H9 (cell line): ENCODE results near the gene GNB3. TPM values are rescaled to one million over a fixed set of nuclear protein-coding genes. Genes with fewer than 3 reads are reported as not detected.

Source experiments
- DNase-seq: peaks from one replicate; pipeline ENCODE4 v3.0.0-alpha.2; 2017
- H2AFZ ChIP-seq: one replicate; pipeline ENCODE4 v1.6.1; 2013; ENCODE audit warnings: mild to moderate bottlenecking, low read length, control low read depth, moderate library complexity
- H2AK5ac ChIP-seq: 2 replicates; pipeline ENCODE4 v1.6.1; 2013; ENCODE audit warnings: low read length, control low read depth, mixed read lengths; ENCODE audit not compliant: insufficient read length
- H2BK120ac ChIP-seq: one replicate; pipeline ENCODE4 v1.6.1; 2013; ENCODE audit warnings: low read depth, mild to moderate bottlenecking, low read length, control low read depth, inconsistent platforms; ENCODE audit not compliant: poor library complexity, severe bottlenecking
- H2BK12ac ChIP-seq: 2 replicates; pipeline ENCODE4 v1.6.1; 2013; ENCODE audit warnings: low read length, control low read depth, mixed read lengths, low read depth; ENCODE audit not compliant: insufficient read length
- H2BK15ac ChIP-seq: 2 replicates; pipeline ENCODE4 v1.6.1; 2013; ENCODE audit warnings: low read depth, low read length, control low read depth
- H2BK20ac ChIP-seq: one replicate; pipeline ENCODE4 v1.6.1; 2013; ENCODE audit warnings: low read depth, mild to moderate bottlenecking, low read length, control low read depth, inconsistent platforms; ENCODE audit not compliant: poor library complexity, severe bottlenecking
- H2BK5ac ChIP-seq: 2 replicates; pipeline ENCODE4 v1.6.1; 2013; ENCODE audit warnings: low read length, control low read depth, mixed read lengths; ENCODE audit not compliant: insufficient read length
- H3K14ac ChIP-seq: 2 replicates; pipeline ENCODE4 v1.6.1; 2013; ENCODE audit warnings: low read length, control low read depth; ENCODE audit not compliant: insufficient read depth
- H3K18ac ChIP-seq: 2 replicates; pipeline ENCODE4 v1.6.1; 2013; ENCODE audit warnings: low read depth, mild to moderate bottlenecking, mixed read lengths, low read length, control low read depth; ENCODE audit not compliant: insufficient read length
- H3K23ac ChIP-seq: 2 replicates; pipeline ENCODE4 v1.6.1; 2013; ENCODE audit warnings: low read length, control low read depth, mixed read lengths, low read depth; ENCODE audit not compliant: insufficient read length
- H3K23me2 ChIP-seq: 2 replicates; pipeline ENCODE4 v1.6.1; 2013; ENCODE audit warnings: low read depth, mild to moderate bottlenecking, mixed read lengths, low read length, control low read depth; ENCODE audit not compliant: insufficient read length, poor library complexity, severe bottlenecking
- H3K27ac ChIP-seq: 2 replicates; pipeline ENCODE4 v1.5.1; 2013; ENCODE audit warnings: low read length, control low read depth, mixed read lengths, low read depth; ENCODE audit not compliant: insufficient read length
- H3K27me3 ChIP-seq: 2 replicates; pipeline ENCODE4 v1.6.1; 2013; ENCODE audit warnings: low read length, control low read depth, inconsistent platforms; ENCODE audit not compliant: insufficient read depth
- H3K4ac ChIP-seq: 2 replicates; pipeline ENCODE4 v1.6.1; 2013; ENCODE audit warnings: low read depth, mild to moderate bottlenecking, control low read depth, inconsistent platforms, low read length, moderate library complexity
- H3K4me1 ChIP-seq: 2 replicates; pipeline ENCODE4 v1.6.1; 2013; ENCODE audit warnings: low read length, control low read depth, inconsistent platforms; ENCODE audit not compliant: insufficient read depth
- H3K4me2 ChIP-seq: 2 replicates; pipeline ENCODE4 v1.6.1; 2013; ENCODE audit warnings: low read length, control low read depth, mixed read lengths; ENCODE audit not compliant: insufficient read length, insufficient read depth
- H3K56ac ChIP-seq: 2 replicates; pipeline ENCODE4 v1.6.1; 2013; ENCODE audit warnings: low read depth, mild to moderate bottlenecking, mixed read lengths, low read length, control low read depth; ENCODE audit not compliant: insufficient read length
- H3K79me1 ChIP-seq: 2 replicates; pipeline ENCODE4 v1.6.1; 2013; ENCODE audit warnings: low read depth, mild to moderate bottlenecking, moderate library complexity, low read length, control low read depth, inconsistent platforms; ENCODE audit not compliant: insufficient read depth, poor library complexity, severe bottlenecking
- H3K79me2 ChIP-seq: 2 replicates; pipeline ENCODE4 v1.6.1; 2013; ENCODE audit warnings: low read length, control low read depth, inconsistent platforms; ENCODE audit not compliant: insufficient read depth
- H3K9ac ChIP-seq: 2 replicates; pipeline ENCODE4 v1.6.1; 2013; ENCODE audit warnings: low read length, control low read depth, mixed read lengths; ENCODE audit not compliant: insufficient read length; ENCODE audit errors: extremely low read depth
- H3K9me3 ChIP-seq: one replicate; pipeline ENCODE4 v1.6.1; 2013; ENCODE audit warnings: low read depth, low read length, inconsistent platforms; ENCODE audit not compliant: control insufficient read depth
- H3T11ph ChIP-seq: one replicate; pipeline ENCODE4 v1.6.1; 2013; ENCODE audit warnings: mild to moderate bottlenecking, low read length, control low read depth, inconsistent platforms
- H4K20me1 ChIP-seq: one replicate; pipeline ENCODE4 v1.6.1; 2013; ENCODE audit not compliant: control insufficient read depth, insufficient read length, insufficient read depth
- H4K5ac ChIP-seq: 2 replicates; pipeline ENCODE4 v1.6.1; 2013; ENCODE audit warnings: low read depth, mild to moderate bottlenecking, mixed read lengths, low read length, control low read depth; ENCODE audit not compliant: insufficient read length
- H4K8ac ChIP-seq: replicated peaks from 2 replicates; pipeline ENCODE4 v1.6.1; 2013; ENCODE audit warnings: low read length, control low read depth, mixed read lengths, low read depth; ENCODE audit not compliant: insufficient read length
- H4K91ac ChIP-seq: 2 replicates; pipeline ENCODE4 v1.6.1; 2013; ENCODE audit warnings: low read depth, mild to moderate bottlenecking, moderate library complexity, mixed read lengths, low read length, control low read depth; ENCODE audit not compliant: insufficient read length
- H3K27ac Mint-ChIP-seq, 3 experiments: 2 replicates in 2 of 3; 3 replicates in 1 of 3; pipeline ENCODE4 v1.8.0; 2020 to 2021; ENCODE audit warnings: mixed read lengths in 3 of 3, mild to moderate bottlenecking in 1 of 3, moderate library complexity in 1 of 3
- H3K27me3 Mint-ChIP-seq: 2 replicates; pipeline ENCODE4 v1.8.0; 2021; ENCODE audit warnings: low read depth, mild to moderate bottlenecking, moderate library complexity, mixed read lengths
- H3K36me3 Mint-ChIP-seq, 3 experiments: 2 replicates in 2 of 3; 3 replicates in 1 of 3; pipeline ENCODE4 v1.8.0; 2020 to 2021; ENCODE audit warnings: low read depth in 3 of 3, mixed read lengths in 3 of 3; ENCODE audit not compliant: insufficient read depth in 1 of 3
- H3K4me1 Mint-ChIP-seq, 2 experiments: 2 replicates each; pipeline ENCODE4 v1.8.0; 2020; ENCODE audit warnings: mixed read lengths in 2 of 2
- H3K4me3 Mint-ChIP-seq, 2 experiments: 2 replicates in 1 of 2; 3 replicates in 1 of 2; pipeline ENCODE4 v1.8.0; 2020 to 2021; ENCODE audit warnings: mild to moderate bottlenecking in 2 of 2, mixed read lengths in 2 of 2, moderate library complexity in 1 of 2
- H3K9me3 Mint-ChIP-seq, 2 experiments: 2 replicates in 1 of 2; 3 replicates in 1 of 2; pipeline ENCODE4 v1.8.0; 2020; ENCODE audit warnings: mild to moderate bottlenecking in 2 of 2, mixed read lengths in 2 of 2, moderate library complexity in 1 of 2
- CTCF ChIP-seq: fragments of 200-600 bp; sonication (generic); conservative IDR thresholded peaks from 3 replicates; pipeline ENCODE4 v1.8.0; 2021; ENCODE audit warnings: antibody characterized with exemption, mild to moderate bottlenecking
- WGBS: extraction: QIAGEN DNeasy Blood & Tissue Kit; methylation state at CpG from one replicate; pipeline ENCODE4 v1.1.7; 2013; ENCODE audit warnings: missing lambda C conversion rate, low lambda C conversion rate, mixed read lengths; ENCODE audit not compliant: insufficient read length; ENCODE audit errors: extremely low coverage; 5-methylcytosine and 5-hydroxymethylcytosine counted together
- total RNA-seq: library from RNA; stranded (reverse); gene quantifications from 2 replicates; pipeline ENCODE4 v1.2.1, GENCODE V29; 2021

GNB3 gene
- total RNA-seq, 1 experiment from 2014 or later, result 17.3 TPM

DNA sequence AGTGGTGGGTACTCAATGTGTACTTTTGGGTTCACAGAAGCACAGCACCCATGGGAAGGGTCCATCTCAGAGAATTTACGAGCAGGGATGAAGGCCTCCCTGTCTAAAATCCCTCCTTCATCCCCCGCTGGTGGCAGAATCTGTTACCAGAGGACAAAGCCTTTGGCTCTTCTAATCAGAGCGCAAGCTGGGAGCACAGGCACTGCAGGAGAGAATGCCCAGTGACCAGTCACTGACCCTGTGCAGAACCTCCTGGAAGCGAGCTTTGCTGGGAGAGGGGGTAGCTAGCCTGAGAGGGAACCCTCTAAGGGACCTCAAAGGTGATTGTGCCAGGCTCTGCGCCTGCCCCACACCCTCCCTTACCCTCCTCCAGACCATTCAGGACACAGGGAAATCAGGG lies 20.6 kb upstream of the GNB3 start:
- H2AK5ac ChIP-seq, result no peak overlapping the region
- H2BK5ac ChIP-seq, result no peak overlapping the region
- H4K91ac ChIP-seq, result no peak overlapping the region
- no peaks in the 10 kb centered on the region for H3K9me3 ChIP-seq
- Mint-ChIP-seq H3K27ac (no peak overlapping the region; a peak in 1 of 7 replicates), H3K36me3 (peaks cover 8 to 12% (median 10%) of the 10 kb centered on the region in 3 experiments; a peak in 6 of 7 replicates), H3K9me3 (peaks cover 0 to 2% of the 10 kb centered on the region in 2 experiments; a peak in 1 of 5 replicates), H3K4me1 (peaks cover 59 to 62% of the 10 kb centered on the region in 2 experiments), H3K27me3 (peaks cover 66% of the 10 kb centered on the region), H3K4me3 (peak overlapping the region in 1 of 2 experiments; percentile 85; a peak in 2 of 5 replicates)
- H3K79me1 ChIP-seq, result no peaks in the 10 kb centered on the region
- no peak overlapping the region for H3K23ac ChIP-seq
- TF ChIP-seq CTCF, result no peak
- peaks cover 8% of the 10 kb centered on the region for H3K23me2 ChIP-seq
- H3K79me2 ChIP-seq, result no peaks in the 10 kb centered on the region
- no peak overlapping the region for H4K8ac ChIP-seq
- H3K4me1 ChIP-seq, result peaks cover 7% of the 10 kb centered on the region; the same call in 1 of the 2 replicates
- no peak overlapping the region for H3K56ac ChIP-seq
- H3K14ac ChIP-seq, result no peak overlapping the region
- peaks cover 4% of the 10 kb centered on the region; the same call in 1 of the 2 replicates for H3K27me3 ChIP-seq
- H2BK12ac ChIP-seq, result no peak overlapping the region
- H2BK15ac ChIP-seq, result no peak overlapping the region
- WGBS, result no CpG with 5 or more reads among the region's 5 CpGs
- no peak overlapping the region for H3K4ac ChIP-seq
- no peak overlapping the region for H3K18ac ChIP-seq
- H2BK20ac ChIP-seq, result no peak overlapping the region
- no peak overlapping the region for H3K4me2 ChIP-seq
- no peak overlapping the region for H2BK120ac ChIP-seq
- peaks cover 2% of the 10 kb centered on the region for H4K20me1 ChIP-seq
- no peak overlapping the region for H3T11ph ChIP-seq
- H2AFZ ChIP-seq, result no peak overlapping the region
- H3K27ac ChIP-seq, result no peak overlapping the region
- no peak for DNase-seq
- no peak overlapping the region for H4K5ac ChIP-seq
- no peak overlapping the region for H3K9ac ChIP-seq
